HG03520 (cell line): ENCODE measurements around the gene TSPAN18.

Experiments
- ATAC-seq: cut with Tn5 transposase; IDR thresholded peaks from one replicate; pipeline ENCODE4 v1.9.1; 2021; ENCODE audit warnings: mild to moderate bottlenecking, moderate library complexity; ENCODE audit not compliant: unreplicated experiment

The TSPAN18 gene

DNA sequence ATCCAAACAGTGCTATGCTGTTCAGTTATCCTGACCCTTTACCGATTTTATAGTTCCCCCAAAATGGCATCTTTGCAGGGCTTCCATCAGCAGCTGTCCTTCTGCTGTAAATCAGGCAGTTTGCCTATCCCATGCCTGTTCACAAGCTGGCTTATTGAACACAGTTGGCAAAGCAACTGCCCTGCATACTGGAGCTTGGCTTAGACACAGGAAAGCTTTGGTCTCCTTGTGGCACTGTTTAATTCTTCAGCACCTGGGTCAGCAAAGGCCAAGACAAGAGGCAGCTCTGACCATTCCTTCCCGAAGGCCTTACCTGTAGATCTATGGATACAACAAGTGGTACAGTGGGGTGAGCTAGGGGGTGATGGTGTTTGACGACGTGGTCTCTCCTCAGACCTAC lies 32.2 kb downstream of the TSPAN18 start:
- ATAC-seq: no peak

DNA sequence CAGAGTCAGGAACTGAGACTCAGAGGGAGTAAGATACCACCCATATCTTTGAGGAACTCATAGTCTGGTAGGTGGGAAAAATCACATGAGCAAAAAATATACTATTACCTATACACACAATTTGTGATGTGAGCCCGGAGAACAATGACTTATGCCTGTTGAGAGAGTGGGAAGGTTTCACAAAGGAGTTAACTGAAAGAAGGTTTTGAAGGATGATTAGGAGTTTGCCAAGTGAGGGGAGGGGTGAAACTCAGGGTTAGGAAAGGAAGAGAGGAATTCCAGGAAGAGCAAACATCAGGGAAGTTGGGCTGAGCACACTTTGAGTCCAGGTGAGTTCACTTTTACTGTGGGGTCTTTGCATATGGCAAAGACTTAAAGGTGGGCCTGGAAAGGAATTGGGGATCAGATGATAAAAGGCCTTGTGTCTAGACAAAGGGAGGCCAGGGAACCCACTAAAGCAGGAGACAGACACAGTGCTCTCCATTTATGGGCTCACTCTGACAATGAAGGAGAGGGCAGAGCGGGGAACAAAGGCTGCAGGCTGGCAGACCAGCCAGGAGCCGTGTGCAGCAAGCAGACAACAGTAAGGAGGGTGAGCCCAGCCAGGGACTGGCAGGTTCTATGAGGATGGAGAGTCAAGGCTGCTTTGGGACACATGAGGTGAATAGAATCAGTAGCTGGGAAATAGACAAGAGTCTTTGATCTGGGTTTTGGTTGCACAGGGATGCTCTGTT lies 33.1 kb downstream of the TSPAN18 start:
- no peak for ATAC-seq

DNA sequence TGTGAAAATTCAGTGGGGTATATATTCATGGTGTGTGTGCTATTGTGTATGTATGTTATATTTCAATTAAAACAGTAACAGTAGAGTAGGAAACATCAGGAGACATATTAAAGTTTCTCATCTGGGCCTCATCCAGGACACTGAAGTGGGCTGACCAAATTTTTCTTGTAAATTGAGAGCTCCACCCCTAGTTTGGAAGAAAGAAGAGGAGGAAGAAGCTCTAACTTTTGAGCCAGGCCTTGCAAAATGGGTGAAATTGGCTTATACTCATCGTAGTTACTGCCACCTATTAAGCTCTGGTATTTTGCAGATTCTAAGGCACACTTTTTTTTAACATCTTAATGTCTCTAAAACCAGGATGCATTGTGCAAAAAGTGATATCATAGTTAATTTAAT lies 33.7 kb downstream of the TSPAN18 start:
- no peak for ATAC-seq

DNA sequence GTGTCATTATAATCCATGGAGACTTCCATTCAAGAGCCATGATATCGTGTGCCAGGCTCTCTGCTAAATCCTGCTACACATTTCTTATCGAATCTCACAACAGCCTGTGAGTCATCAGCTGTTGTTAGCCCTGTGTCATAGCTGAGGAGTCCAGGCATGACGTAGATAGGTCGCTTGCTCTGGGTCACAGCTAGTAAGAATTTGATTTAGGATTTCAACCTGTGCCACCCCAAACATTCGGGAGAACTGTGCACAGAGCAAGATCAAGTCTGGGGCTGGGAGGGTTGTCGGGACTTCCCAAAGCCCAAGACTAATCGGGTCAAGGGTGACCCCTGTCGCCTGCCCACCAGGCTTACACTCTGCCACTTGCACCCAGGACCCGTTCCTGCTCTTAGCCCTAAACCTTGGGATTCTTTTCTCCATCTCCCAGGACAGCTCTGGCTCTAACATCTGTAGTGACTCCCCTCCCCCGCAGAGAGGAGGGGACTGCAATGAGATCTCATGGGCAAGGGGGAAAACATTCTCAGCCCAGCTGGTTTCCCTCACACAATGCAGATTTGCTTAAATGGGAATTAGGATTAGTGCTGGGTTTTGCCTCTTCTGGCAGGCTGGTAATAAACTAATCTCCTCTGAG lies 34.3 kb downstream of the TSPAN18 start:
- ATAC-seq: no peak

DNA sequence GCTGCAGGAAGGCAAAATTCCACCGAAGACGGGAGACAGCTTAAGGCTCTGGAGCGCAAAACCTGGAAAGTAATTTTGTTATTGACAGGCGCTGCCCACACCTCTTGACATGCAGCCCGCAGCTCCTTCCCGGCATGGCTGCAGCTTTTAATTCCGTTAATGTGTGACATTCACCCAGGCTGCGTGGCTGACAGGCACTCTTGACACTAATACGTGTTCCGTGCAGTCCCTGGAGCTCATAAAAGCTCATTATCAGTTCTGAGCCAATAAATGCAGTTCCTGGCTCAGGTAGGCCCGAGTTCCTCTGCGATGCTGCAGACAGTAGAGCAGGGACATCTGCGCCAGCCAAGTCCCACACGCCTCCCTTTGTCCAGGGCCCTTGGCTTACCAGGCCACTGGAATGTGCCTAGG lies 34.8 kb downstream of the TSPAN18 start:
- no peak for ATAC-seq

DNA sequence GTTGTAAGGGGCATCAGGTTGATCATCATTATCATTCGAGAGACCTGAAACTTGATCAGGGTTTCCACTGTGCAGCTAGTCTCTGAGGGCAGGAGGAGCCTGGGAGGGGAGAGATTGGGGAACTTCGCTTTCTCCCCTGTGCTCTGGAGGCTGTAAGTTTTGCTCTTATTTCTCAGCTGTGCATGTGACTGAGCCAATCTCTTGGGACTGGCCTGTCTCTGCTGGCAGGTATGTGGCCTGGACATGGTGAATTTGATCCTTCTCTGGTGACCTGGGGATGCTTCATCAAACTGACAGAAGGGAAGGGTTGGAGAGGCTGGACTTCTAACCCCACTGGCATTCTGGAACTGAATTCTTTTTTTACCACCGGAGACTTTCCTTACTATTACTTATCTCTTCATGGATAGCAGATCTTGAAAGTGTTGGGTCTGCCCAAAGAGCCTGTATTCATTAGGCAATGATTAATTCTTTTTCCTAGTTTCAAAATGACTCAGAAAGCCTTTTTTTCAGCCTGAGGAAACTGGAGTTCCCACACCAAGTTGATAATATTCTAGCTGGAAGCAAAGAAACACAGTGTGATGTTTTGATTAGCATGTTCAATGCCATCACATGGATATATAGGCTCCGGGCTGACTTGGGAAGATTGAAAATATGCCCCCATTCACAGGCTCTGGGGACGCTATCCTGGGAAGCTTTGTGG lies 36.5 kb downstream of the TSPAN18 start:
- ATAC-seq: no peak

DNA sequence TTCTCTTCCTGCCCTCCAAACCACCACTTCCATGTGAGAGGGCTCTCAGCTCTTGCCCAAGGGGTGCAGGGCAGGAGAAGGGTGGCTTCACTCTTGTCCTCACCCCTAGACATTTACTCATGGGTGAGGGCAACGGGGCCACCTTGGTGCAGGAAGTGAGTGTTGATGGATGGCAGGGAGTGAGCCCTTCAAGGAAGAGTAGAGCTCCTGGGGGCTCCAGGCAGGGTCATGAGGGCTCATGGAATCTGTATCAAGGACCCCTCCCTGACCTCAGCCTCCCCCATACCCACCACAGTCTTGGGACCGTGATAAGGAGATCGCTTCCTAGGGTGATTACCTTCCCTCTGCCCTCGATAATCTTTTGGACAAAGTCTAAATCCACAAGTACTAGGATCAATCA lies 37.8 kb downstream of the TSPAN18 start:
- no peak for ATAC-seq

DNA sequence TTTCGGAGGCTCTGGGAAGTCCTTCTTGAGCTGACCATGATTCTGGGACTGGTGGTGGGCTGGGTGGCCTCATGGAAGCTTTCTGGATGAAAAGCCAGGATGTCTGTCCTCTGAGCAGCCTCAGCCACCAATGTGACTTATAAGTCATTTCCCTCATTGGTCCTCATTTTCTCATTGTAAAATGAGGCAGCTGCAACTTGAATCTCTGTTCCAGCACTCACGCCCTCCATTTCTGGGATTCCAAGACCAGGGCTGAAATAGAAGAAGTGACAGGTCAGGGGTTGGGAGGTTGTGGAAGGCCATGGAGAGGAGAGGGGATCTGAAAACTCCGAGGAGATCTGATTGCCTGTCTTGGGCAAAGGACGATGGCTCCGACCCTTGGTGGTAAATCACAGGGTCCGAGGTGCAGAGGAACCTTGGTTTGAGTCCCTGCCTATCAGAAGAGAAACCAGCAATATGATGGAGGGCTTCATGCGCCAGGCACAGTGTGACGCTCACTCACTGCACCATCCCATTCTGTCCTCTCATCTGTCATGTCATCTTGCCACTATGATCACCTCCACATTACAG lies 38.3 kb downstream of the TSPAN18 start:
- ATAC-seq: no peak

DNA sequence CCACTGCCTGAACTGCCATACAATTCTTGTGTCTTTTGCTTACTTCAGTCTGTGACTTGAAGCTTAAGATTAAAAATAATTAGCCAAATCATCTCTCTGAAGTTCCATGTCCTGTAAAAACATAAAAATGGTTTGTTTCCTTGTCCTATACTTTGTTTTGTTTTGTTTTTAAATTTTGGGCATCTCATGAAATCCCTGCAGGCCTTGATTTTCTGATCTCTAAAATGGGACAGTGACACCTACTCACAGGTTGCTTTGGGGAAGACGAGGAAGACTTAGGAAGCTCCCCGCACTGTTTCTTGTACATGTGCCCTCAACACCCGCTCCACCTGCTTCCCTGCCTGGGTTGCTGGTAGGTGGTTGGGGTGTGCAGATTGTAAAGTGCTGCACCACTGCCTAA lies 38.9 kb downstream of the TSPAN18 start:
- ATAC-seq: no peak

DNA sequence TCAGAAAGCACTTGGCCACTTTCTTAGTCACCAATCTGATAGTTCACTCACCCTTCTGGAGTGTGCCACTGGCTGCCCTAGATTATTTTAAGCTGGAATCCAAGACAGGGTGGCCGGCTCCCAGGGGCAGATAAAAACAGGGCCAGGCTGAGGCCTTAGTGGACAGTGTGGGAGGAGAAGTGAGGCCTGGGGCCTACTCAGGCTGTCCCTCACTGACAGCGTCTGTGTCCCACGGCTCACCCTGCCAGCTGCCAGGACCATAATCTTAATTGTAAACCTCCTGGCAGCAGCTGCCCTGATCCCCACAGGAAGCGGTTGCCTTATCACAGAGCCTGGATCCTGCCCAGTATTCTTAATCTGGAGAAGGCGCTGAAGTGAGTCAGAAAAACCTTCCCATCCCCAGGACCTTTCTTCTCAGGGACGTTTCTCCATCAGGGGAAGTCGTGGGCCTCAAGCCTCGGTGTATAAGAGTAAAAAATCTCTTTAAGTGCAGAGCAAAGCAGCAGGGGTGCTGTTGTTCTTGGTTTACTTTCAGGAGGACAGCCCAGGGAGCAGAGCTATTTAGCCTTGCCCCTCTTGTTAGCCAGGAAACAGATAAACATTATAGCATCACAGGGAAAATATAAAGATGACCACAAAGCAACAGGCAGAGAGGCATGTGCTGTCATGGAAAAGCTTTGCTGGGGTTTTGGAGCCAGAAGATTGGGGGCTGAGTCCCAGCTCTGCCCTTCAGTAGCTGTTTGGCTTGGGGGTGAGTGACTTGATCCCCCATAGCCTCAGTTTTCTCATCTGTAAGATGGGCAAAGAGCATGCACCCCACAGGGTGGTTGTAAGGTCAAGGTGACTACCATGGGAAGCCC lies 39.6 kb downstream of the TSPAN18 start:
- ATAC-seq: no peak

DNA sequence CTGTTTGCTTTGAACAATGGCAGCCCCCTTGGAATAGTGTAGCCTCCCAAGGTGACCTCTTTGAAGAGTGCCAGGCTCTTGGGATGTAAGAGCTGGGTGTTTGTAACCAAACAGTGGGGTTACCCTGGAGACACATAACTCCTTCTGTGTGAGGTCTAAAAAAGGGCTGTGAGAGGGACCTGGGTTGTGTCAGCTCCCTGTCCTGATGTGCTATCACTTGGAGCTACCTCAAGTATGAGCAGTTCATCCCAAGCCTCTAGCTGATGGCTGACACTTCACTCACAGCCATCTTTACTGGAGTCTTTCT lies 40.2 kb downstream of the TSPAN18 start:
- no peak for ATAC-seq

DNA sequence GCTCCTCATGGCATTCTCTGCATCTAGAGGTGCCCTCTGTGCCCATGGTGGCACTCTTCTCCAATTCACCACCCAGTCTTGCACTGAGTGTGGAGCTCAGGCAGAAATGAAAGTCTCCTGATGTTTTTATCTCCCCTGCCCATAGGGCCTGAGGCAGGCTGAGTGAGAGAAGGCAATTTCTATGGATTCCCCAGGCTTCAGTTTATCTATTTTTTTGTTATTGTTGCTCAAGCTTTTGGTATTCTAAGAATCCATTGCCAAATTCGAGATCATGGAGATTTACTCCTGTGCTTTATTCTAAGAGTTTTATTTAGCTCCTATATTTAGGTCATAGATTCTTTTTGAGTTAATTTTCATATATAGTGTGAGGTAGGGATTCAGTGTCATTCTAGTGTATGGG lies 40.7 kb downstream of the TSPAN18 start:
- no peak for ATAC-seq

DNA sequence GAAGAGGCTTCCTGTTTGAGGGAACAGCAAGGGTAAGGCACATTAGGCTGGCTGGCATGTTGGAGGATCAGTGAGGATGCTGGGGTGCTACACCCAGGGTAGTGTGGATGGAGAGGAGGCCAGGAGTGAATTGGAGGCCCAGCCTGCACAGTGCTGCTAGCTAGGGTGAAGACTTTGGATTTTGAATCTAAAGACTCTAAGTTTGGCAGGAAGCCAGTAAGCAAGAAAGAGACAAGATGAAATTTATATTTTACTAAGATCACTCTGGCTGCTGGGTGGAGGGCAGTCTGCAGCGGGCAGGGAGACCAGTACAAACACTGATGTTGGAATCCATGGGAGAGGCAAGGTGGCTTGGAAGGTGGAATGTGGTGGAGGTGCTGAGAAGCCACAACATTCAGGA lies 43.6 kb downstream of the TSPAN18 start:
- ATAC-seq: no peak

DNA sequence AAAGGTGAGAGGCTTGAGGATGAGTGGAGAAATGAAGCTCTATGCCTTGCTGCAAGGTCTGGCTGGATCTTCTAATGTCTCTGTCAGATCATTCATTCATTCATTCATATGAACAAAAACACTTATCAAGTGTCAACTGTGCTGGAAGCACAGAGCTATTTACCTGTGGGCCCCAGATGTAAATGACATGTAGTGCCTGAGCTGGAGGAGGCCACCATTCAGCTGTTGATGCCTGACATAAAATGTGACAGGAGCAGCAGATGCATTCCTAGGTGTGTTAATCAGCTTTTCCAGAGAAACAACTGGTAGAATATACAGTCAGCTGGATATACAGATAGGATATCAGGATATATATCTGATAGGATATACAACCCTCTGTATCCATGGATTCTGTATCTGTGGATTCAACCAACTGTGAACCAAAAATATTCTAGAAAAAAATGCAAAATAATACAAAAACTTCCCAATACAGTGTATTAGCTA lies 44.5 kb downstream of the TSPAN18 start:
- ATAC-seq: no peak

DNA sequence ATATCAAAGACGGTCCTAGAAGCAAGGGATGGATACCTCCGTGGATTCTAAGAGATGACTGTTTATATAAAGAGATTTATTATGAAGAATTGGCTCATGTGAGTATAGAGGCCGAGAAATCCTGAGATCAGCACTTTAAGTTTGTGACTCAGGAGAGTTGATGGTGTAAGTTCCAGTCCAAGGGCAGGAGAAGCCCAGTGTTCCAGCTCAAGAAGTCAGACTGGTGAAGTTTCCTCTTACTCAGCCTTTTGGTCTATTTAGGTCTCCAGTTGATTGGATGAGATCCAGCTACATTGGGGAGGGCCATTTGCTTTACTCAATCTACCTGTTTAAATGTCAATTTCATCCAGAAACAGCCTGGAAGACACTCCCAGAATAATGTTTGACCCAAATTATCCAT lies 45.1 kb downstream of the TSPAN18 start:
- no peak for ATAC-seq

DNA sequence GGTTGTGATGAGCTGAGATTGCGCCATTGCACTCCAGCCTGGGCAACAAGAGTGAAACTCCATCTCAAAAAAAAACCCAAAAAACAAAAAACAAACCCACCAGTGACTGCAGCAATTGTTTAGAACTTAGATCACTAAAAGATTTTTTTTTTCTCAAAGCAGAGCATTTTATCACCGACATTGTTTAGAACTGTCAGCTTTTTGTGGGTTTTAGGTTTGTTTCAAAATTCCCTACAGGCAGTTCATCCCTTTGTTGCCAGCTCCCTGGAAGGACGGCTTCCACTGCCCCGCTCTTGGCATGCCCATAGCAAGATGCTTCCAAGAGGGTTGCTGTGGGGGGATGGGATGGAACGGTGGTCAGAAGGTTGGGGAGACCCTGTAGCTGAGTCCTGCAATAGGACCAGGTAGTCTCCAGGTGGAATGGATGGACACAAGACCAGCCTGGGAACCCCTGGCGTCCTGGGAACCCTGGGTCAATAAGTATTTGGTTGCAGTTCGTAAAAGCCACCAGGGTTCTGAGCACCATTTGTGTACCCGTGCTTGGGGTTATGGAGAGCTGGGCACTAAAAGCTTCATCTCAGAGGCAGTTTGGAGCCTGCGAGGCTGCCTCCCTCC lies 46.7 kb downstream of the TSPAN18 start:
- ATAC-seq: no peak

DNA sequence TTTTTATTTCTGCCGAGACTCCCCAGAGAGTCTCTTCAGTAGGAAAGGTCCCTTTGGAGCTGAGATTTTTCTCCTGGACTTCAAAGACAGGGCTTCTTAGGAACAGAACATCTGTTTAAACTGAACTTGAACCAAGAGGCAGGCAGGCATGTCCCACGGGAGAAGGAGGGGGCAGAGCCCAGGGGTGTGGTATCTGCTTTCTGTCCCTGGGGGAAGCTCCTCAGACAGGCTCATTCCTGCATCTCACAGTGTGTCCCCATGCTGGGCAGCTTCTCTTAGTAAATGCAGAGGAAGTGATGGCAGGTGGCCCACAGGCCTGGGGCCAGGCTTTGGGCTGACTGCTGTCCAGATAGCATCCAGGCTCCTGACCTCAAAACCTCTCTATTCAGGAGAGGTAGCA lies 47.3 kb downstream of the TSPAN18 start:
- ATAC-seq: no peak

DNA sequence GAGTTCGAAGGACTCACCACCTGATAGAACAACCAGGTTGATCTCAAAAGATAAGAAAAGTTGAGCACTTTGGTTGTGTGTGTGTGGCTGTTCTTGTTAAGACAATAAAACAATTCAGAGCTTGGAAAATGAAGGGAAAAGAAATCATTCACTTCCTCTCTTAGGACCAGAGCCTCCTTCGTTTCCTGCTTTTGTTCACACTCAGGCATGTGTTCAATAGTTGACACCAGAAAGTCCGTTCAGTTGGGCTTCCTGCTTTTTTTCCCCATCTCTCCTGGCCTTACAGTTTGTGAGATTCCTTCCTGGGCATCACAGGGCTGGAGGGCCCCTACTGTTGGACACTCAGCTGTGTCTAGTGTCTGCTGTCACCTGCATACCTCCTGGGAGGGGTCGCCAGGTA lies 48.0 kb downstream of the TSPAN18 start:
- no peak for ATAC-seq

DNA sequence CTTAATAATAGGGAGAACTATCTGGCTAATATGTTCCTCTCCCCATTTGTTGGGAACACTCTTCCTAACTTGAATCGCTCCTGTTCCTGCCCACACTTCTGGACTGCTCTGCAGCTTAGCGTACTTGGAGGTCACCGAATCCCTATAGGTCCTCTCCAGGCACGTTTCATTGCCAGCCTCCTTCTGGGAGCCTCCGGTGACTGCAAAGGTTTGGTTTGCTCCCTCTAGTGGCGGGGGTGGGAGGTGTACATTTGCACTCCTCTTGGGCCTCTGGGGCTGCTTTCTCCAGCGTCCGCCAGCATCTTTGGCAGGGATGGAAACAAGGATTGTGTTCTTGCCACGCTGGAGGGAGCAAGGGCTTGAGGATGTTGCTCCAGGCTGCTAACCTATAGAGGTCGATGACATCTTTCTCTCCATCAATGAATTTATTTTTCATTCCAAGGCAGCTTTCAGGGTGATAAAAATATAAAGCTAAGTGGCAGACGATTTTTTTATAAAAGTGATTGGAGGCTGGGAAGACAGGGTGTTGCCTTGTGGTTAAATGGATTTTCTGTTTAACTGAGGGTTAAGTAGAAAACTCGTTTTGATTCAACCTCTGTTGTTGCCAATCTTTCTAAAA lies 48.7 kb downstream of the TSPAN18 start:
- ATAC-seq: no peak

DNA sequence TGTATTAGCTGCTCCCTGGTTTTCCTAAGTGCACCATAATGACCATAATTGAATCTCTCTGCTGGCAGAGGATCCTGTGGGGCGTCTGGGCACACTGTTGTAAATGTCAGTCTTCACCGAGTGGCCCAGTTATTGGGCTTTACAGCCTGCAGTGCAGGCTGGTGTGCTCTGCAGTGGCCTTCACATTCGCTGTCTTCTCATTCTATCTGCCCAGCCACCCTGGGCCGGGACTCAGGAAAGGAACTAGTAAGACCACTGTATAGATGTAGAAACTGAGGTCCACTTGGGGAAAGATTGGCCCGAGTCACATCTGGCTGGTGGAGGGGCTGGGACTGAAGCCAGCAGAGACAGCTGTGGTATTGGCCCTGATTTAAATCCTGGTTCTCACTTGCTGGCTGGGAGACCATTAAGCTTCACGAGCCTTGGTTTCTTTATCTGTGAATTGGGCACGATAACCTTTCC lies 49.3 kb downstream of the TSPAN18 start:
- ATAC-seq: no peak
